ENCODE measurements around the gene ANKFN1. TPM values are rescaled to one million over a fixed set of nuclear protein-coding genes. Genes with fewer than 3 reads are reported as not detected.
"Not testable (repeated sequence)": the region's sequence is repeated elsewhere in the genome, so short reads cannot be mapped to it uniquely, and the experiment has no call there.

ANKFN1 gene
- polyA plus RNA-seq, 2 donors, result 0.08 to 0.09 TPM

DNA sequence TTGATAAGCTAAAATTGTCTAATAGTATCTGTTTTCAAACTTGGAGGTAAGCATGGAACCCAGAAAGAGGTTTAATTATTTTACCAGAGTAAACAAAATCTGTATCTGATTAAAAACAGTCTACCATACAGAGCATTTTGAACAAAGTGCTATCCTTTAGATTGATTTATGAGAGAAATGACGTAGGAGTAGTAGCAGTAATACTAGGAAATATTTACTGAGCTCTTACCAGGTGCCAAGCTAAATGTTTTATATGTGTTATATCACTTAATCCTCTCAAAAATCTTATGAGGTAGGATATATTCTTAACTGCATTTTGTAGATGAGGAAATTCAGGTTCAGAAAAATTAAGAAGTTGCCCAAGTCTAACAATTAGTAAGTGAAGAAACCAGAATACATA is 253.8 kb downstream of the ANKFN1 start:
- 36 to 44% methylated on average over 1 of the region's 1 CpG for WGBS, 2 donors

DNA sequence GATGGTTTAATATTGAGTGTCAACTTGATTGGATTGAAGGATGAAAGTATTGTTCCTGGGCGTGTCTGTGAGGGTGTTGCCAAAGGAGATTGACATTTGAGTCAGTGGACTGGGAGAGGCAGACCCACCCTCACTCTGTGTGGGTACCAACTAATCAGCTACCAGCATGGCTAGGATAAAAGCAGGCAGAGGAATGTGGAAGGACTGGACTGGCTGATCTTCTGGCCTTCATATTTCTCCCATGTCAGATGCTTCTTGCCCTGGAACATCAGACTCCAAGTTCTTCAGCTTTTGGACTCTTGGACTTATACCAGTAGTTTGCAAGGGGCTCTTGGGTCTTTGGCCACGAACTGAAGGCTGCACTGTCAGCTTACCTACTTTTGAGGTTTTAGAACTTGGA is 259.1 kb downstream of the ANKFN1 start:
- 63 to 72% methylated on average over 2 of the region's 2 CpGs for WGBS, 2 donors

More for the DNA sequence above, 253.8 kb downstream of the ANKFN1 start:
- Histone ChIP-seq H3K27me3 (ENCODE audit: control insufficient read depth in 1 of 2, insufficient read depth in 2 of 2, low read length in 2 of 2) (no peaks in the 10 kb centered on the region), H3K36me3 (ENCODE audit: control insufficient read depth in 2 of 2, insufficient read depth in 2 of 2, low read length in 1 of 2) (no peaks in the 10 kb centered on the region), H3K4me3 (ENCODE audit: low read depth in 1 of 2, low read length in 2 of 2) (no peak overlapping the region), H3K9me3 (ENCODE audit: control insufficient read depth in 2 of 2, insufficient read depth in 1 of 2, low read depth in 1 of 2, low read length in 1 of 2) (no peaks in the 10 kb centered on the region), H3K27ac (ENCODE audit: low read depth in 2 of 2, low read length in 1 of 2) (no peak overlapping the region), H3K4me1 (ENCODE audit: control insufficient read depth in 2 of 2, insufficient read depth in 2 of 2, low read length in 1 of 2) (no peaks in the 10 kb centered on the region)

DNA sequence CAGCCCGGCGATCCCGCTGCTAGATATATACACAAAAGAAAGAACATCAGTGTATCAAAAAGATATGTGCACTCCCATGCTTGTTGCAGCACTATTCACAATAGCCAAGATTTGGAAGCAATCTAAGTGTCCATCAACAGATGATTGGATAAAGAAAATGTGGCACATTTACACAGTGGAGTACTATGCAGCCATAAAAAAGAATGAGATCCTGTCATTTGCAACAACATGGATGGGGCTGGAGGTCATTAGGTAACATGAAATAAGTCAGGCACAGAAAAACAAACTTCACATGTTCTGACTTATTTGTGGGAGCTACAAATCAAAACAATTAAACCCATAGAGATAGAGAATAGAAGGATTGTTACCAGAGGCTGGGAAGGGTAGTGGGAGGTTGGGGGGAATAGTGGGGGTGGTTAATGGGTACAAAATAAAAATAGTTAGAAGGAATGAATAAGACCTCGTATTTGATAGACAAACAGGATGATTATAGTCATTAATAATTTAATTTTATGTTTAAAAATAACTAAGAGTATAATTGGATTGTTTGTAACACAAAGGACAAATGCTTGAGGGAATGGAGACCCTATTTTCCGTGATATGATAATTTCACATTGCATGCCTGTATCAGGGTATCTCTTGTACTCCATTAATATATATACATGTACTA is 263.5 kb downstream of the ANKFN1 start:
- Histone ChIP-seq H3K27ac (ENCODE audit: low read depth in 2 of 2, low read length in 1 of 2) (no peak overlapping the region), H3K4me3 (ENCODE audit: low read depth in 1 of 2, low read length in 2 of 2) (no peak overlapping the region), H3K4me1 (ENCODE audit: control insufficient read depth in 2 of 2, insufficient read depth in 2 of 2, low read length in 1 of 2) (no peaks in the 10 kb centered on the region), H3K36me3 (ENCODE audit: control insufficient read depth in 2 of 2, insufficient read depth in 2 of 2, low read length in 1 of 2) (no peaks in the 10 kb centered on the region), H3K9me3 (ENCODE audit: control insufficient read depth in 2 of 2, insufficient read depth in 1 of 2, low read depth in 1 of 2, low read length in 1 of 2) (no peaks in the 10 kb centered on the region), H3K27me3 (ENCODE audit: control insufficient read depth in 1 of 2, insufficient read depth in 2 of 2, low read length in 2 of 2) (no peaks in the 10 kb centered on the region)
- 87 to 88% methylated on average over 5 of the region's 5 CpGs for WGBS, 2 donors

More for the DNA sequence above, 259.1 kb downstream of the ANKFN1 start:
- not testable (repeated sequence) for H3K4me3 ChIP-seq (ENCODE audit: low read depth in 1 of 2, low read length in 2 of 2); H3K9me3 ChIP-seq (ENCODE audit: control insufficient read depth in 2 of 2, insufficient read depth in 1 of 2, low read depth in 1 of 2, low read length in 1 of 2); H3K27ac ChIP-seq (ENCODE audit: low read depth in 2 of 2, low read length in 1 of 2); H3K27me3 ChIP-seq (ENCODE audit: control insufficient read depth in 1 of 2, insufficient read depth in 2 of 2, low read length in 2 of 2); H3K4me1 ChIP-seq (ENCODE audit: control insufficient read depth in 2 of 2, insufficient read depth in 2 of 2, low read length in 1 of 2); H3K36me3 ChIP-seq (ENCODE audit: control insufficient read depth in 2 of 2, insufficient read depth in 2 of 2, low read length in 1 of 2)

DNA sequence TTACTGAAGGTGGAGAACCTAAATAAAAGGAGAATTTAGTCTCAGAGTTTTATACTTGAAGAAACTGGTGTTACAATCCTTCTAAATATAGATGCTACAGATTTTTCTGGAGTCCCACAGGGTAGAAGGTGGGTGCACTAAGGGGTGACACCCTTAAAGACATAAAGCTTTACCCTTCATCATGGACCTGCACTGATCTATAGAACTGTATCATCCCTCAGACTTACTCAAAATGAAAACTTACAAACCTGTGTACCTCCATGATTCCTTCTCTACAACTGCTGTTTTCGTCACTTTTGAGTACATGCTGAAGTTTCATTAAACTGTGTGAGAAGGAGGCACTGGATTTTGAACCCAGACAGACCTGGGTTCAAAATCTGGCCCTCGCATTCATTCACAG is 270.7 kb downstream of the ANKFN1 start:
- Histone ChIP-seq H3K4me3 (ENCODE audit: low read depth in 1 of 2, low read length in 2 of 2) (no peak overlapping the region), H3K4me1 (ENCODE audit: control insufficient read depth in 2 of 2, insufficient read depth in 2 of 2, low read length in 1 of 2) (no peaks in the 10 kb centered on the region), H3K9me3 (ENCODE audit: control insufficient read depth in 2 of 2, insufficient read depth in 1 of 2, low read depth in 1 of 2, low read length in 1 of 2) (no peaks in the 10 kb centered on the region), H3K27ac (ENCODE audit: low read depth in 2 of 2, low read length in 1 of 2) (no peak overlapping the region), H3K36me3 (ENCODE audit: control insufficient read depth in 2 of 2, insufficient read depth in 2 of 2, low read length in 1 of 2) (no peaks in the 10 kb centered on the region), H3K27me3 (ENCODE audit: control insufficient read depth in 1 of 2, insufficient read depth in 2 of 2, low read length in 2 of 2) (no peaks in the 10 kb centered on the region)
- WGBS, 2 donors, result 72 to 83% methylated on average over 2 of the region's 2 CpGs

DNA sequence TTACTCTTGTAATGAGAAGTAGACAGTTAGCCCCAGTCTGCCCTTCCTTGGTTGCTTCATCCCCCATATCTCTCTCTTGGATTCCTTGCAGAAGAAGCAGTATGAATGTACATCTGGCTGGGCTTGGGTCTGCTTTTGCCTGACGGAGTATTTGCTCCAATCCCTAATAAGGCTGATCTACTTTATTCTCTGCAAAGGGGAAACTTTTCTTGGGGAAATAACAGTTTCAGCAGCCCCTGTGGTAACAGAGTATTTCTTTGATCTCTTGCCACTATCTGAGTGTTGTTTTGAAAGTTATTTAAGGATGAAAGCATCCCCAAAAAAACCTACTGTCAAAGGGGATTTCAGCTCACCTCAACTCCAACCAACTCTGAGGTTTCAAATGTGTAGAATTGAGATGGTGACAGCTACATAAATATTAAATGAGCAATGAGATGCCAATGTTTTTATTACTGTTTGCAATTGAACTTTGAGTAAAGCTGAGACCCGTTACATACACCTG is 271.3 kb downstream of the ANKFN1 start:
- 34 to 53% methylated on average over 2 of the region's 2 CpGs for WGBS, 2 donors
- no peak overlapping the region for H3K27ac ChIP-seq (ENCODE audit: low read depth in 2 of 2, low read length in 1 of 2)
- H3K27me3 ChIP-seq (ENCODE audit: control insufficient read depth in 1 of 2, insufficient read depth in 2 of 2, low read length in 2 of 2), result no peaks in the 10 kb centered on the region
- H3K4me1 ChIP-seq (ENCODE audit: control insufficient read depth in 2 of 2, insufficient read depth in 2 of 2, low read length in 1 of 2), result no peaks in the 10 kb centered on the region
- no peaks in the 10 kb centered on the region for H3K9me3 ChIP-seq (ENCODE audit: control insufficient read depth in 2 of 2, insufficient read depth in 1 of 2, low read depth in 1 of 2, low read length in 1 of 2)
- no peaks in the 10 kb centered on the region for H3K36me3 ChIP-seq (ENCODE audit: control insufficient read depth in 2 of 2, insufficient read depth in 2 of 2, low read length in 1 of 2)
- no peak overlapping the region for H3K4me3 ChIP-seq (ENCODE audit: low read depth in 1 of 2, low read length in 2 of 2)

DNA sequence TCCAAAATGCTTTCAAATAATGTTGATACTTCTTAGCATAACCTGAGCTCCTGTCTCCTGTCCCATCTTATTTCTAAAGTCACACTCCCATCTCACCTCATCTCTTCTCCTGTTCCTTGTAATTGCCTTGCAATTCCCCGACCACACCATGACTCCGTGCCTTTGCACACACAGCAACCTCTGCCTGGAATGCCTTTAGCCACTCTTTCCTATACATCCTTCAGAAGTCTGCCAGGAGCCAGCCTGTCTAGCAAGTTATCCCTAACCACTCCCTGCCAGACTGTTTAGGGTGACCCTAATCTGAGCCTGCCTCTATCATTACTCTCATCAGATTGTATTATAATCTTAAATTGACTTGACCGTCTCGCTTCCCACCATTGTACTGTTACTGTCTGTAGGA is 272.2 kb downstream of the ANKFN1 start:
- Histone ChIP-seq H3K27me3 (ENCODE audit: control insufficient read depth in 1 of 2, insufficient read depth in 2 of 2, low read length in 2 of 2) (no peaks in the 10 kb centered on the region), H3K4me3 (ENCODE audit: low read depth in 1 of 2, low read length in 2 of 2) (no peak overlapping the region), H3K4me1 (ENCODE audit: control insufficient read depth in 2 of 2, insufficient read depth in 2 of 2, low read length in 1 of 2) (no peaks in the 10 kb centered on the region), H3K36me3 (ENCODE audit: control insufficient read depth in 2 of 2, insufficient read depth in 2 of 2, low read length in 1 of 2) (no peaks in the 10 kb centered on the region), H3K27ac (ENCODE audit: low read depth in 2 of 2, low read length in 1 of 2) (no peak overlapping the region), H3K9me3 (ENCODE audit: control insufficient read depth in 2 of 2, insufficient read depth in 1 of 2, low read depth in 1 of 2, low read length in 1 of 2) (no peaks in the 10 kb centered on the region)
- WGBS, 2 donors, result 88 to 91% methylated on average over 4 of the region's 4 CpGs

DNA sequence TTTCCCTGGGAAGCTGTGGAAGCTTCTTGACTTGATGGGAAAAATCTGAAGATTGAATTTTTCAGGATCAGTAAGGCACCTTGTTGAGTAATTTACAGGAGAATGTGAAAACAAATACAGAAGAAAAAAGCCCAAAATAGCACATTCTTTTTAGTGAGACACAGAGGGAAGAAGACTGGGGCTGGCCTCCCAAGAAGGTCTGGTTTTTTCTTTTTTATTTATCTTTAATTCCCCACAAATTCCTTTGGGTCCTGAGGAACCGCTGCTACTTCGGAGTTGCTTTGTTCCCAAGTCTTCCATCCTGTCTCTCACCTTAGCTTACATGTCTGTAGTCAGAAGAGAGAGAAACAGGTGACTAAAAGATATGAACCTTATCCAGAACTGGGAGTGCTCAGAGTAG is 273.6 kb downstream of the ANKFN1 start:
- H3K4me3 ChIP-seq (ENCODE audit: low read depth in 1 of 2, low read length in 2 of 2), result no peak overlapping the region
- H3K27me3 ChIP-seq (ENCODE audit: control insufficient read depth in 1 of 2, insufficient read depth in 2 of 2, low read length in 2 of 2), result no peaks in the 10 kb centered on the region
- H3K36me3 ChIP-seq (ENCODE audit: control insufficient read depth in 2 of 2, insufficient read depth in 2 of 2, low read length in 1 of 2), result no peaks in the 10 kb centered on the region
- WGBS, 2 donors, result 72 to 76% methylated on average over 2 of the region's 2 CpGs
- H3K4me1 ChIP-seq (ENCODE audit: control insufficient read depth in 2 of 2, insufficient read depth in 2 of 2, low read length in 1 of 2), result no peaks in the 10 kb centered on the region
- no peaks in the 10 kb centered on the region for H3K9me3 ChIP-seq (ENCODE audit: control insufficient read depth in 2 of 2, insufficient read depth in 1 of 2, low read depth in 1 of 2, low read length in 1 of 2)
- H3K27ac ChIP-seq (ENCODE audit: low read depth in 2 of 2, low read length in 1 of 2), result no peak overlapping the region

DNA sequence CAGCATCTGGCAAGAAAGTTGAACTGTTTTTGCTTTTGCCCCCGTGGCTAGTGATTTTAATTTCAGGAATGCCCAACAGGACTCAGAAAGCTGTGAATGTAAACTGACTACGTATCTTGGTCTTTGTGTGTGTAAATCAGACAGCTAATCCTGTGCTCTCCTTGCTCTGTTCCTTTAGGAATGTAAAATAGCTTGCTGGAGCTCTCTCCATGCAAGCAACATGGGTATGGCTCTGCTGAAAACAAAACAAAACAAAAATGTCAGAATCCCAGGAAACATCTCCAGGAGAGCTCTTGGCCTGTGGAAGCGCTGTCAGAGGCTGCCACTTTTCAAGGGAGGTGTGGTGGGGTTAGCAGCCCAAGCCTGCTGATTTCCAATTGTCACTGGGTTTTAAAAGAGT is 278.5 kb downstream of the ANKFN1 start:
- Histone ChIP-seq H3K27ac (ENCODE audit: low read depth in 2 of 2, low read length in 1 of 2) (no peak overlapping the region), H3K4me1 (ENCODE audit: control insufficient read depth in 2 of 2, insufficient read depth in 2 of 2, low read length in 1 of 2) (no peaks in the 10 kb centered on the region), H3K4me3 (ENCODE audit: low read depth in 1 of 2, low read length in 2 of 2) (no peak overlapping the region), H3K27me3 (ENCODE audit: control insufficient read depth in 1 of 2, insufficient read depth in 2 of 2, low read length in 2 of 2) (no peaks in the 10 kb centered on the region), H3K36me3 (ENCODE audit: control insufficient read depth in 2 of 2, insufficient read depth in 2 of 2, low read length in 1 of 2) (no peaks in the 10 kb centered on the region), H3K9me3 (ENCODE audit: control insufficient read depth in 2 of 2, insufficient read depth in 1 of 2, low read depth in 1 of 2, low read length in 1 of 2) (no peaks in the 10 kb centered on the region)
- 51 to 67% methylated on average over 3 of the region's 3 CpGs for WGBS, 2 donors

DNA sequence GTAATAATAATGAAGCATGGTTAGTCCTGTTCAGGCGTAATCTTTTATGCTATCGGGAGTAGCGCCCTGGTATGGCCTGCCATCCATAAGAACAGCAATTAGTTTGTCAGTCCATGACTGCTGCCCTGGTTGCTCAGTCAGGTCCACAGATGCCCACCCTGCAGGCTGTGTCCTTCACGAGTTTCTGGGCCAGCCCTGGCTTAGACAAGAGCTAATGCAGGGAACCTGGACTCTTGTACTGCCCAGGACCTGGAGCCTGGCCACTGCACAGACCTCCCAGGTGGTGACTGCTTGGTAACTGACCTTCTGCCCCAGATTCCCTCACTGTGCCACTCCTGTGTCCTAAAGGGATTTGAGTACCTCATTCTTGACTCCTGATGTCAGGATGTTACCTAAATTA is 279.2 kb downstream of the ANKFN1 start:
- 82 to 86% methylated on average over 4 of the region's 4 CpGs for whole genome bisulfite sequencing, 2 donors
- H3K27me3 ChIP-seq (ENCODE audit: control insufficient read depth in 1 of 2, insufficient read depth in 2 of 2, low read length in 2 of 2), result no peaks in the 10 kb centered on the region

DNA sequence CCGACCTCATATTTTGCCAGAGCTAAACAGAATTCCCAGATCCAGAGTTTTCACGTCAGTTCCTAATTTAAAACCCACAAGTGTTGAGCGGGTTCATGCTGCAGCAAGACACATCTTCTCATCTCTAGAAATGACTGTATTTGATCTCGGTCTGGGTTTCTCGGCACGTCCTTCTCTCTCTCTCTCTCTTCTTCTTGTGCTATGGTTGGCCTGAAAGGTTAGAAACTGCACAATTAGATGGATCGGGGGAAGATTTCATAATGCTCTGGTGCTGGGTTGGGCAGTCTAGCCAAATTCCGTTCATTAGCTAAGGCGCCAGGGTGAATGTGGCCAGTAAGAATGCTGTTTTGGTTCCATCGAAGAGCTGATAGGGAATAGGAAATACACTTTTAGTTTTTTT is 281.3 kb downstream of the ANKFN1 start:
- Histone ChIP-seq H3K4me3 (ENCODE audit: low read depth in 1 of 2, low read length in 2 of 2) (no peak overlapping the region), H3K27ac (ENCODE audit: low read depth in 2 of 2, low read length in 1 of 2) (no peak overlapping the region), H3K36me3 (ENCODE audit: control insufficient read depth in 2 of 2, insufficient read depth in 2 of 2, low read length in 1 of 2) (no peaks in the 10 kb centered on the region), H3K27me3 (ENCODE audit: control insufficient read depth in 1 of 2, insufficient read depth in 2 of 2, low read length in 2 of 2) (no peaks in the 10 kb centered on the region), H3K9me3 (ENCODE audit: control insufficient read depth in 2 of 2, insufficient read depth in 1 of 2, low read depth in 1 of 2, low read length in 1 of 2) (no peaks in the 10 kb centered on the region), H3K4me1 (ENCODE audit: control insufficient read depth in 2 of 2, insufficient read depth in 2 of 2, low read length in 1 of 2) (no peaks in the 10 kb centered on the region)
- WGBS, 2 donors, result 85 to 89% methylated on average over 10 of the region's 10 CpGs

More for the DNA sequence above, 279.2 kb downstream of the ANKFN1 start:
- H3K27ac ChIP-seq (ENCODE audit: low read depth in 2 of 2, low read length in 1 of 2), result no peak overlapping the region
- H3K4me1 ChIP-seq (ENCODE audit: control insufficient read depth in 2 of 2, insufficient read depth in 2 of 2, low read length in 1 of 2), result no peaks in the 10 kb centered on the region
- H3K9me3 ChIP-seq (ENCODE audit: control insufficient read depth in 2 of 2, insufficient read depth in 1 of 2, low read depth in 1 of 2, low read length in 1 of 2), result no peaks in the 10 kb centered on the region
- H3K36me3 ChIP-seq (ENCODE audit: control insufficient read depth in 2 of 2, insufficient read depth in 2 of 2, low read length in 1 of 2), result no peaks in the 10 kb centered on the region
- H3K4me3 ChIP-seq (ENCODE audit: low read depth in 1 of 2, low read length in 2 of 2), result no peak overlapping the region
